ENCODE results near the gene GSN. TPM values are rescaled to one million over a fixed set of nuclear protein-coding genes. Genes with fewer than 3 reads are reported as not detected.

Gene GSN
- total and polyA plus RNA-seq, 9 of the 15 experiments (the other 6 are each of a cell fraction or from before 2014, with no cell fraction given): 0.39 to 16.6 (median 8.2) TPM

DNA sequence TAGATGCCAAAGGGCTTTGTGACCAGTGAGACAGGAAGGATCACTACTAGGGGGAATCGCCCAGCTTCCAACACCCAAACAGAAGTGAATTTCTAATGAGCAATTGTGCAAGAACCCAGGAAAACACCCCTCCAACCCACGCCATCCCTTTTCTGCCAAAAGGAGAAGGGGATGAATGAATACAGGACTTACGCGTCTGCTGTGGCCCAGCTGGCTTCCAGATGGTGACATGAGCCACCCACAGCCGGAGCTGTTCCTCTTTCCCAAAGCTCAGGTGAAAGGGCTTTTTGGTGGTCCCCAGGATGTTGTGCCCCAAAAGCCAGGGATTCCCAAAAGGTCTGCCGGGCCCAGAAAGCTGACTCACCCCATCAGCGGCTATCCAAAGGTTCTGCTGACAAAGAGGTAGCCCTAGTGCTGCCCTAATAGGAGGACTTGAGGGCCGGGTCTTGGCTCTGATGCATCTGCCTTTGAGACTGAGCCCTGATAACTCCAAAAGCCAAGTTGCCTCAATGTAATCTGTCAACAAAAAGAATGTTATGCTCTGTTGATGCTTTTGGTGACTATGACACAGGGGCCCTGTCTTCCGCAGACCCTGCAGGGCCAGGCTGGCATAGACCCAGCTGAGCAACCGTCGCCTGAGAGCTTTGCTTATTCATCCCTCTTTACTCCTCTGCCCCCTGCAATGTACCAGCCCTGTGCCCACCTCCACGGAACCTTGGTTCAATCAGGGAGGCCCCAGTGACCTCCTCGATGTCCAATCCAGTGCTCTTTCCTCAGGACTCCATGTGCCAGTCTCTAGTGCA is 14.5 kb downstream of the GSN start:
- Histone ChIP-seq H3K9me1 (ENCODE audit: control insufficient read depth, insufficient read depth, low read length) (peaks cover 5% of the 10 kb centered on the region), H3K27me3 (ENCODE audit: control insufficient read depth in 2 of 2, insufficient read depth in 2 of 2, low read length in 2 of 2) (no peaks in the 10 kb centered on the region), H3K4me1 (replicated peaks in 1 of 2; ENCODE audit: control insufficient read depth in 2 of 2, insufficient read depth in 2 of 2, low read length in 2 of 2) (peaks cover 60 to 71% of the 10 kb centered on the region in 2 experiments), H3K4me3 (no peak overlapping the region), H2AFZ (ENCODE audit: low read depth, low read length) (no peak overlapping the region), H4K20me1 (replicated peaks; ENCODE audit: control insufficient read depth, insufficient read depth, low read length) (no peaks in the 10 kb centered on the region), H3K9me3 (replicated peaks; ENCODE audit: control insufficient read depth, insufficient read depth, low read depth, low read length) (no peaks in the 10 kb centered on the region), H3K4me2 (ENCODE audit: insufficient read depth, low read length) (peak overlapping the region; percentile 7; the same call in 1 of the 2 replicates), H3K36me3 (ENCODE audit: control insufficient read depth, insufficient read depth, low read length) (no peaks in the 10 kb centered on the region), H3K9ac (ENCODE audit: insufficient read depth in 1 of 2, low read depth in 2 of 2, low read length in 2 of 2) (peak overlapping the region in 1 of 2 experiments; percentile 2; a peak in 1 of 4 replicates), H3K79me2 (ENCODE audit: control insufficient read depth, insufficient read depth, low read length) (no peaks in the 10 kb centered on the region), H3K27ac (ENCODE audit: extremely low read depth, low read depth, low read length) (no peak overlapping the region)
- intact Hi-C loops (cut with micrococcal nuclease): no loop called here
- WGBS (ENCODE audit: insufficient coverage, low coverage, missing lambda C conversion rate): 52% methylated on average over 11 of the region's 13 CpGs
- peak in 1 of 4 experiments; percentile 37 for DNase-seq (ENCODE audit: extremely low read depth in 1 of 4, low spot score in 3 of 4)
- ATAC-seq: no peak
- BruUV-seq (replicated peaks): no TSS peak
- FAIRE-seq: no peak
- ChIA-PET POLR2A (interaction anchor here (1.2 to 1.4 kb wide), 2 partner anchors 12 to 14 kb away, joined by 3 to 9 read pairs; partner anchors contain the start of gene GSN), CTCF (ENCODE audit: low intra/inter-chr PET ratio) (interaction anchor here (0.5 kb wide), 1 partner anchor 81 kb away, joined by 4 read pairs; the partner anchor contains the start of gene RAB14)
- in situ Hi-C loops (cut with MboI): no loop called here
- TF ChIP-seq ZNF444 (CRISPR knock-in tag; IDR thresholded peaks at IDR 0.05): no peak
- no peak for TF ChIP-seq RBM22 (IDR thresholded peaks at IDR 0.05; ENCODE audit: low read depth, low read length, poor library complexity, severe bottlenecking)
- peak; percentile 41; the same call in 1 of the 2 replicates for TF ChIP-seq C11orf30 (IDR thresholded peaks at IDR 0.05; ENCODE audit: low read depth)
- TF ChIP-seq ZNF316 (IDR thresholded peaks at IDR 0.05): peak; percentile 17; the same call in 1 of the 2 replicates
- 0 out of 2 replicates have a peak, but pooled peaks have one; percentile 44 for TF ChIP-seq SPI1 (IDR thresholded peaks at IDR 0.05; ENCODE audit: borderline replicate concordance, low read depth, low read length)
- TF ChIP-seq, protein P1, sequence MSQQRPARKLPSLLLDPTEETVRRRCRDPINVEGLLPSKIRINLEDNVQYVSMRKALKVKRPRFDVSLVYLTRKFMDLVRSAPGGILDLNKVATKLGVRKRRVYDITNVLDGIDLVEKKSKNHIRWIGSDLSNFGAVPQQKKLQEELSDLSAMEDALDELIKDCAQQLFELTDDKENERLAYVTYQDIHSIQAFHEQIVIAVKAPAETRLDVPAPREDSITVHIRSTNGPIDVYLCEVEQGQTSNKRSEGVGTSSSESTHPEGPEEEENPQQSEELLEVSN (IDR thresholded peaks at IDR 0.05; ENCODE audit: borderline replicate concordance in 1 of 2, extremely low read depth in 1 of 2, insufficient read depth in 1 of 2, insufficient read length in 1 of 2, low read depth in 1 of 2, low read length in 1 of 2, poor library complexity in 1 of 2, severe bottlenecking in 1 of 2): no peak
- TF ChIP-seq RAD51 (IDR thresholded peaks at IDR 0.05; ENCODE audit: borderline replicate concordance, low read depth): no peak
- TF ChIP-seq, protein P2, sequence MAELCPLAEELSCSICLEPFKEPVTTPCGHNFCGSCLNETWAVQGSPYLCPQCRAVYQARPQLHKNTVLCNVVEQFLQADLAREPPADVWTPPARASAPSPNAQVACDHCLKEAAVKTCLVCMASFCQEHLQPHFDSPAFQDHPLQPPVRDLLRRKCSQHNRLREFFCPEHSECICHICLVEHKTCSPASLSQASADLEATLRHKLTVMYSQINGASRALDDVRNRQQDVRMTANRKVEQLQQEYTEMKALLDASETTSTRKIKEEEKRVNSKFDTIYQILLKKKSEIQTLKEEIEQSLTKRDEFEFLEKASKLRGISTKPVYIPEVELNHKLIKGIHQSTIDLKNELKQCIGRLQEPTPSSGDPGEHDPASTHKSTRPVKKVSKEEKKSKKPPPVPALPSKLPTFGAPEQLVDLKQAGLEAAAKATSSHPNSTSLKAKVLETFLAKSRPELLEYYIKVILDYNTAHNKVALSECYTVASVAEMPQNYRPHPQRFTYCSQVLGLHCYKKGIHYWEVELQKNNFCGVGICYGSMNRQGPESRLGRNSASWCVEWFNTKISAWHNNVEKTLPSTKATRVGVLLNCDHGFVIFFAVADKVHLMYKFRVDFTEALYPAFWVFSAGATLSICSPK (IDR thresholded peaks at IDR 0.05; ENCODE audit: borderline replicate concordance): no peak
- TF ChIP-seq ATF7 (IDR thresholded peaks at IDR 0.05): no peak
- TF ChIP-seq HNRNPK (IDR thresholded peaks at IDR 0.05; ENCODE audit: low read depth, low read length, poor library complexity, severe bottlenecking): no peak
- TF ChIP-seq, protein P3, sequence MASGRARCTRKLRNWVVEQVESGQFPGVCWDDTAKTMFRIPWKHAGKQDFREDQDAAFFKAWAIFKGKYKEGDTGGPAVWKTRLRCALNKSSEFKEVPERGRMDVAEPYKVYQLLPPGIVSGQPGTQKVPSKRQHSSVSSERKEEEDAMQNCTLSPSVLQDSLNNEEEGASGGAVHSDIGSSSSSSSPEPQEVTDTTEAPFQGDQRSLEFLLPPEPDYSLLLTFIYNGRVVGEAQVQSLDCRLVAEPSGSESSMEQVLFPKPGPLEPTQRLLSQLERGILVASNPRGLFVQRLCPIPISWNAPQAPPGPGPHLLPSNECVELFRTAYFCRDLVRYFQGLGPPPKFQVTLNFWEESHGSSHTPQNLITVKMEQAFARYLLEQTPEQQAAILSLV (tag; IDR thresholded peaks at IDR 0.05): no peak
- peak; percentile 77 for TF ChIP-seq CEBPB (tag; IDR thresholded peaks at IDR 0.05)
- no peak for TF ChIP-seq TEAD1 (CRISPR knock-in tag; IDR thresholded peaks at IDR 0.05)
- TF ChIP-seq MAFK (IDR thresholded peaks at IDR 0.05; ENCODE audit: low read length): no peak
- TF ChIP-seq HOXB6 (CRISPR knock-in tag; IDR thresholded peaks at IDR 0.05; ENCODE audit: borderline replicate concordance): no peak
- TF ChIP-seq TCF7L2 (IDR thresholded peaks at IDR 0.05; ENCODE audit: low read depth, low read length): no peak
- TF ChIP-seq ZNF212 (CRISPR knock-in tag; IDR thresholded peaks at IDR 0.05): no peak
- TF ChIP-seq PRMT5 (CRISPR knock-in tag; IDR thresholded peaks at IDR 0.05): no peak

All from K562 (cell line).